Trophoblast cell (in vitro differentiated cells and primary cell): Measurements from ENCODE around the gene WFS1.

ENCODE experiments used
- DNase-seq, 2 donors: peaks; one replicate each; pipeline ENCODE4 v3.0.0-alpha.2; 2016
- H2AFZ ChIP-seq: 2 replicates; pipeline ENCODE4 v1.6.1; 2013; ENCODE audit warnings: low read length, moderate library complexity, mild to moderate bottlenecking; ENCODE audit not compliant: insufficient read depth, poor library complexity
- H2AK5ac ChIP-seq: 2 replicates; pipeline ENCODE4 v1.6.1; 2013; ENCODE audit warnings: mild to moderate bottlenecking, low read length
- H2BK120ac ChIP-seq: 2 replicates; pipeline ENCODE4 v1.6.1; 2013; ENCODE audit warnings: low read length, mild to moderate bottlenecking, moderate library complexity; ENCODE audit not compliant: insufficient read depth, poor library complexity
- H2BK12ac ChIP-seq: 2 replicates; pipeline ENCODE4 v1.6.1; 2013; ENCODE audit warnings: mild to moderate bottlenecking, low read length, moderate library complexity
- H2BK5ac ChIP-seq: 2 replicates; pipeline ENCODE4 v1.6.1; 2013; ENCODE audit warnings: low read length, low read depth, moderate library complexity, mild to moderate bottlenecking; ENCODE audit not compliant: poor library complexity
- H3K14ac ChIP-seq: 2 replicates; pipeline ENCODE4 v1.6.1; 2013; ENCODE audit warnings: mild to moderate bottlenecking, low read length
- H3K18ac ChIP-seq: 2 replicates; pipeline ENCODE4 v1.6.1; 2013; ENCODE audit warnings: mild to moderate bottlenecking, low read length
- H3K23ac ChIP-seq: 2 replicates; pipeline ENCODE4 v1.6.1; 2013; ENCODE audit warnings: low read length
- H3K27ac ChIP-seq: 2 replicates; pipeline ENCODE4 v1.5.1; 2013; ENCODE audit warnings: low read depth, mild to moderate bottlenecking, inconsistent platforms, low read length, moderate library complexity
- H3K27me3 ChIP-seq: 2 replicates; pipeline ENCODE4 v1.6.1; 2013; ENCODE audit warnings: inconsistent platforms, mild to moderate bottlenecking, low read length, moderate library complexity; ENCODE audit not compliant: insufficient read depth
- H3K36me3 ChIP-seq, 2 experiments: 1 replicate in 1 of 2; 2 replicates in 1 of 2; pipeline ENCODE4 v1.6.1; 2013; ENCODE audit warnings: low read length in 2 of 2, mild to moderate bottlenecking in 2 of 2, moderate library complexity in 1 of 2; ENCODE audit not compliant: insufficient read depth in 2 of 2, control insufficient read depth in 1 of 2
- H3K4ac ChIP-seq: 2 replicates; pipeline ENCODE4 v1.6.1; 2013; ENCODE audit warnings: low read depth, mild to moderate bottlenecking, low read length, moderate library complexity
- H3K4me1 ChIP-seq, 2 experiments: 1 replicate in 1 of 2; 2 replicates in 1 of 2; pipeline ENCODE4 v1.6.1; 2013; ENCODE audit warnings: low read length in 2 of 2, mild to moderate bottlenecking in 2 of 2, moderate library complexity in 1 of 2; ENCODE audit not compliant: insufficient read depth in 2 of 2, control insufficient read depth in 1 of 2
- H3K4me2 ChIP-seq: 2 replicates; pipeline ENCODE4 v1.6.1; 2013; ENCODE audit warnings: inconsistent platforms, mild to moderate bottlenecking, low read length, moderate library complexity
- H3K4me3 ChIP-seq: 2 replicates; pipeline ENCODE4 v1.5.1; 2013; ENCODE audit warnings: mild to moderate bottlenecking, low read depth, low read length, inconsistent platforms
- H3K79me1 ChIP-seq: one replicate; pipeline ENCODE4 v1.6.1; 2013; ENCODE audit warnings: low read length
- H3K79me2 ChIP-seq: 2 replicates; pipeline ENCODE4 v1.6.1; 2013; ENCODE audit warnings: low read length, mild to moderate bottlenecking; ENCODE audit not compliant: control insufficient read depth, insufficient read depth, poor library complexity
- H3K9ac ChIP-seq: 2 replicates; pipeline ENCODE4 v1.6.1; 2013; ENCODE audit warnings: mild to moderate bottlenecking, low read length
- H3K9me3 ChIP-seq: 2 replicates; pipeline ENCODE4 v1.6.1; 2013; ENCODE audit warnings: low read depth, mild to moderate bottlenecking, control low read depth, inconsistent platforms, low read length; ENCODE audit not compliant: insufficient read depth
- H4K12ac ChIP-seq: 2 replicates; pipeline ENCODE4 v1.6.1; 2013; ENCODE audit warnings: low read depth, mild to moderate bottlenecking, low read length, moderate library complexity
- H4K8ac ChIP-seq: 2 replicates; pipeline ENCODE4 v1.6.1; 2013; ENCODE audit warnings: low read depth, mild to moderate bottlenecking, low read length, moderate library complexity
- H4K91ac ChIP-seq: one replicate; pipeline ENCODE4 v1.6.1; 2013; ENCODE audit warnings: low read depth, mild to moderate bottlenecking, low read length, moderate library complexity
- WGBS: extraction: QIAGEN DNeasy Blood & Tissue Kit; methylation state at CpG from one replicate; pipeline ENCODE4 v1.1.7; 2013; ENCODE audit warnings: missing lambda C conversion rate; ENCODE audit not compliant: insufficient read length, insufficient coverage; ENCODE audit errors: extremely low coverage; 5-methylcytosine and 5-hydroxymethylcytosine counted together

Gene WFS1

GRCh38 chr4:6288342-6288741, 18.7 kb downstream of the WFS1 start:
- no peaks in the 10 kb centered on the region for H3K27me3 ChIP-seq
- no peak overlapping the region for H2AFZ ChIP-seq
- H2BK12ac ChIP-seq = no peak overlapping the region
- H3K4me2 ChIP-seq = no peak overlapping the region
- no CpG with 5 or more reads among the region's 5 CpGs for WGBS
- no peak overlapping the region for H3K14ac ChIP-seq
- no peak overlapping the region for H2AK5ac ChIP-seq
- H3K4ac ChIP-seq = no peak overlapping the region
- no peaks in the 10 kb centered on the region for H3K4me1 ChIP-seq
- no peak overlapping the region for H3K18ac ChIP-seq
- H3K79me1 ChIP-seq = no peaks in the 10 kb centered on the region
- no peak overlapping the region for H4K91ac ChIP-seq
- H3K9ac ChIP-seq = no peak overlapping the region
- no peak overlapping the region for H3K23ac ChIP-seq
- peaks cover 73 to 77% of the 10 kb centered on the region in 2 experiments for H3K36me3 ChIP-seq
- no peak overlapping the region for H3K4me3 ChIP-seq
- DNase-seq = no peak
- no peak overlapping the region for H4K8ac ChIP-seq
- no peaks in the 10 kb centered on the region for H3K79me2 ChIP-seq
- H3K9me3 ChIP-seq = no peaks in the 10 kb centered on the region
- H2BK120ac ChIP-seq = no peak overlapping the region
- H3K27ac ChIP-seq = no peak overlapping the region
- H4K12ac ChIP-seq = no peak overlapping the region
- H2BK5ac ChIP-seq = no peak overlapping the region

- no peak for DNase-seq
- no peak overlapping the region for H4K91ac ChIP-seq
- no peak overlapping the region for H3K4me2 ChIP-seq
- no peak overlapping the region for H4K12ac ChIP-seq
- H2BK5ac ChIP-seq = no peak overlapping the region
- H2AK5ac ChIP-seq = no peak overlapping the region
- H4K8ac ChIP-seq = no peak overlapping the region
- no peak overlapping the region for H3K4ac ChIP-seq
- no peak overlapping the region for H3K27ac ChIP-seq
- H2BK120ac ChIP-seq = no peak overlapping the region
- no peaks in the 10 kb centered on the region for H3K79me1 ChIP-seq
- no peak overlapping the region for H2AFZ ChIP-seq
- no CpG with 5 or more reads among the region's 15 CpGs for WGBS
- no peaks in the 10 kb centered on the region for H3K4me1 ChIP-seq
- no peak overlapping the region for H3K18ac ChIP-seq
- no peak overlapping the region for H3K9ac ChIP-seq
- H3K79me2 ChIP-seq = no peaks in the 10 kb centered on the region
- no peaks in the 10 kb centered on the region for H3K9me3 ChIP-seq
- no peak overlapping the region for H3K23ac ChIP-seq
- no peaks in the 10 kb centered on the region for H3K27me3 ChIP-seq
- no peak overlapping the region for H2BK12ac ChIP-seq
- no peak overlapping the region for H3K14ac ChIP-seq
- peak overlapping the region; percentile 37 for H3K4me3 ChIP-seq
- H3K36me3 ChIP-seq = peaks cover 73 to 77% of the 10 kb centered on the region in 2 experiments
Measured at GRCh38 chr4:6288871-6289270, 19.2 kb downstream of the WFS1 start.

GRCh38 chr4:6290256-6290655, 20.6 kb downstream of the WFS1 start:
- H3K36me3 ChIP-seq = peaks cover 84 to 85% of the 10 kb centered on the region in 2 experiments
- no CpG with 5 or more reads among the region's 7 CpGs for WGBS

GRCh38 chr4:6290769-6291547, 21.3 kb downstream of the WFS1 start:
- Histone ChIP-seq H3K18ac (no peak overlapping the region), H3K4me2 (no peak overlapping the region), H2BK120ac (no peak overlapping the region), H3K79me1 (no peaks in the 10 kb centered on the region), H3K14ac (no peak overlapping the region), H3K4me1 (no peaks in the 10 kb centered on the region), H4K8ac (no peak overlapping the region), H3K79me2 (no peaks in the 10 kb centered on the region), H4K12ac (no peak overlapping the region), H4K91ac (no peak overlapping the region), H3K36me3 (peaks cover 85 to 88% of the 10 kb centered on the region in 2 experiments), H3K9ac (no peak overlapping the region), H3K9me3 (peaks cover 3% of the 10 kb centered on the region), H2AFZ (no peak overlapping the region), H2BK12ac (no peak overlapping the region), H2AK5ac (no peak overlapping the region), H3K23ac (no peak overlapping the region), H2BK5ac (no peak overlapping the region), H3K27me3 (no peaks in the 10 kb centered on the region), H3K4ac (no peak overlapping the region), H3K27ac (no peak overlapping the region), H3K4me3 (no peak overlapping the region)
- no CpG with 5 or more reads among the region's 25 CpGs for WGBS
- no peak for DNase-seq

More at GRCh38 chr4:6290256-6290655, 20.6 kb downstream of the WFS1 start:
- no peak overlapping the region for H3K23ac ChIP-seq
- no peak overlapping the region for H3K4me3 ChIP-seq
- H3K18ac ChIP-seq = no peak overlapping the region
- H2BK120ac ChIP-seq = no peak overlapping the region
- H3K9ac ChIP-seq = no peak overlapping the region
- no peak overlapping the region for H2BK5ac ChIP-seq
- no peaks in the 10 kb centered on the region for H3K79me1 ChIP-seq
- peaks cover 3% of the 10 kb centered on the region for H3K9me3 ChIP-seq
- H3K4me1 ChIP-seq = no peaks in the 10 kb centered on the region
- H3K27ac ChIP-seq = no peak overlapping the region
- H2BK12ac ChIP-seq = no peak overlapping the region
- H3K4ac ChIP-seq = no peak overlapping the region
- no peak overlapping the region for H2AFZ ChIP-seq
- H3K14ac ChIP-seq = no peak overlapping the region
- no peaks in the 10 kb centered on the region for H3K79me2 ChIP-seq
- H3K4me2 ChIP-seq = no peak overlapping the region
- no peak overlapping the region for H4K12ac ChIP-seq
- H4K8ac ChIP-seq = no peak overlapping the region
- H2AK5ac ChIP-seq = no peak overlapping the region
- no peak overlapping the region for H4K91ac ChIP-seq
- DNase-seq = no peak
- H3K27me3 ChIP-seq = no peaks in the 10 kb centered on the region
